HepG2 (cell line): Measurements from ENCODE around the gene SIK3. TPM values are rescaled to one million over a fixed set of nuclear protein-coding genes. Genes with fewer than 3 reads are reported as not detected.
A peak's percentile ranks its signal among the peaks of the same experiment; 100 is the strongest.

Experiments
- ATAC-seq: fragments of 200-7000 bp; cut with Tn5 transposase; 3 replicates; pipeline ENCODE4 v1.9.1; 2020; ENCODE audit warnings: mild to moderate bottlenecking, moderate library complexity
- BruUV-seq: library from RNA; stranded (reverse); fragments of 400-500 nt; replicated peaks from 2 replicates; lab custom pipeline; 2021; lab: Mats Ljungman, UMichigan
- CTCF ChIA-PET: fragments of 300-600 bp; formaldehyde crosslinking; extraction: SDS; loops from one replicate; lab custom pipeline; 2021; ENCODE audit warnings: low total read pairs, inconsistent platforms, low intra/inter-chr PET ratio; lab: Yijun Ruan, JAX
- POLR2A ChIA-PET: fragments of 350-600 bp; sonication (Branson Sonifier 250); formaldehyde crosslinking; loops from one replicate; lab custom pipeline; 2020; ENCODE audit warnings: antibody characterized with exemption, inconsistent platforms; lab: Yijun Ruan, JAX
- DNase-seq: peaks from one replicate; pipeline ENCODE4 v3.0.0-alpha.2; 2015; ENCODE audit warnings: low spot score
- FAIRE-seq: peaks from 3 replicates; lab custom pipeline; 2011; peaks lifted over from hg19 to GRCh38; lab: Jason Lieb, UNC
- H2AFZ ChIP-seq: one replicate; pipeline ENCODE4 v1.6.1; 2011; ENCODE audit warnings: low read length, inconsistent platforms
- H3K27ac ChIP-seq: fragments of 300-600 bp; 3 replicates; pipeline ENCODE4 v1.8.0; 2011; ENCODE audit warnings: mixed run types, mild to moderate bottlenecking, mixed read lengths, low read length, inconsistent platforms; ENCODE audit not compliant: insufficient read depth; ENCODE audit errors: extremely low read length
- H3K27me3 ChIP-seq, 2 experiments: fragments of 200-600 bp in 1 of 2; 2 replicates in 1 of 2; 3 replicates in 1 of 2; pipeline versions ENCODE4 v1.6.0 to v1.8.0; 2011; ENCODE audit warnings: low read length in 2 of 2, mild to moderate bottlenecking in 2 of 2, moderate library complexity in 2 of 2, inconsistent platforms in 1 of 2; ENCODE audit not compliant: insufficient read depth in 2 of 2, control insufficient read depth in 1 of 2
- H3K36me3 ChIP-seq, 2 experiments: fragments of 200-600 bp in 1 of 2; replicated peaks in 1 of 2; 2 replicates in 1 of 2; 3 replicates in 1 of 2; pipeline versions ENCODE4 v1.5.1 to v1.8.0; 2011; ENCODE audit warnings: low read length in 2 of 2, inconsistent platforms in 1 of 2; ENCODE audit not compliant: insufficient read depth in 2 of 2, control insufficient read depth in 1 of 2
- H3K4me1 ChIP-seq: 2 replicates; pipeline ENCODE4 v1.5.1; 2012; ENCODE audit warnings: low read length, inconsistent platforms; ENCODE audit not compliant: insufficient read depth
- H3K4me2 ChIP-seq: 2 replicates; pipeline ENCODE4 v1.6.0; 2011; ENCODE audit warnings: low read depth, low read length, inconsistent platforms
- H3K4me3 ChIP-seq, 3 experiments: fragments of 200-600 bp in 1 of 3; sonication (generic), shearing (Covaris generic) in 1 of 3; replicated peaks in 1 of 3; 2 replicates each; pipeline ENCODE4 v1.5.1; 2011 to 2016; ENCODE audit warnings: low read length in 3 of 3, inconsistent platforms in 2 of 3, low read depth in 2 of 3, mild to moderate bottlenecking in 2 of 3, control low read depth in 1 of 3, mixed read lengths in 1 of 3; ENCODE audit not compliant: insufficient read depth in 1 of 3
- H3K79me2 ChIP-seq: one replicate; pipeline ENCODE4 v1.6.1; 2011; ENCODE audit warnings: low read length, inconsistent platforms; ENCODE audit not compliant: insufficient read depth
- H3K9ac ChIP-seq: 2 replicates; pipeline ENCODE4 v1.6.0; 2011; ENCODE audit warnings: mild to moderate bottlenecking, low read depth, low read length, inconsistent platforms; ENCODE audit not compliant: insufficient read depth
- H3K9me3 ChIP-seq: 2 replicates; pipeline ENCODE4 v1.5.1; 2012; ENCODE audit warnings: mild to moderate bottlenecking, low read length
- H4K20me1 ChIP-seq: 2 replicates; pipeline ENCODE4 v1.6.0; 2011; ENCODE audit warnings: inconsistent platforms, mild to moderate bottlenecking, low read length, moderate library complexity; ENCODE audit not compliant: insufficient read depth
- AGO1 ChIP-seq: fragments of 200-400 bp; formaldehyde crosslinking; IDR thresholded peaks from 2 replicates; pipeline ENCODE4 v1.6.1; 2017; ENCODE audit warnings: mild to moderate bottlenecking, low read depth, low read length, moderate library complexity; ENCODE audit not compliant: poor library complexity, severe bottlenecking
- EP300 ChIP-seq, 3 experiments: sonication (generic) in 1 of 3; formaldehyde crosslinking in 1 of 3; IDR thresholded peaks; 2 replicates each; pipeline versions ENCODE4 v1.5.1 to v1.6.1; 2011 to 2020; ENCODE audit warnings: low read depth in 2 of 3, low read length in 2 of 3, borderline replicate concordance in 1 of 3, improper control_type of control experiment in 1 of 3, mild to moderate bottlenecking in 1 of 3, missing genetic modification reagents in 1 of 3, moderate library complexity in 1 of 3
- GABPA ChIP-seq, 2 experiments: IDR thresholded peaks; 2 replicates each; pipeline ENCODE4 v1.6.1; 2011 to 2016; ENCODE audit warnings: low read depth in 2 of 2, low read length in 1 of 2, missing biosample characterization in 1 of 2, missing genetic modification characterization in 1 of 2
- HOXA3 ChIP-seq: sonication (generic); formaldehyde crosslinking; IDR thresholded peaks from 2 replicates; pipeline ENCODE4 v1.5.0; 2020; ENCODE audit warnings: missing genetic modification reagents
- KDM6A ChIP-seq: IDR thresholded peaks from 2 replicates; pipeline ENCODE4 v1.6.1; 2016; ENCODE audit warnings: low read depth
- LCORL ChIP-seq, 2 experiments: fragments of 450-650 bp in 1 of 2; sonication (generic) in 1 of 2; formaldehyde crosslinking in 1 of 2; IDR thresholded peaks; 2 replicates each; pipeline versions ENCODE4 v1.5.0 to v1.6.1; 2017 to 2020; ENCODE audit warnings: antibody characterized with exemption in 1 of 2, missing genetic modification reagents in 1 of 2
- MED1 ChIP-seq: sonication (generic); formaldehyde crosslinking; IDR thresholded peaks from 2 replicates; pipeline ENCODE4 v1.4.0; 2020; ENCODE audit warnings: missing genetic modification reagents
- NR2F6 ChIP-seq, 2 experiments: IDR thresholded peaks; 2 replicates each; pipeline ENCODE4 v1.6.1; 2016; ENCODE audit warnings: antibody characterized with exemption in 1 of 2, mild to moderate bottlenecking in 1 of 2
- PAXIP1 ChIP-seq: sonication (generic); formaldehyde crosslinking; conservative IDR thresholded peaks from 2 replicates; pipeline ENCODE4 v1.4.0; 2020; ENCODE audit warnings: mild to moderate bottlenecking, missing genetic modification reagents, moderate library complexity
- POGZ ChIP-seq: sonication (generic); formaldehyde crosslinking; IDR thresholded peaks from 2 replicates; pipeline ENCODE4 v1.4.0; 2020; ENCODE audit warnings: mild to moderate bottlenecking, missing genetic modification reagents
- RELA ChIP-seq: sonication (generic); formaldehyde crosslinking; IDR thresholded peaks from 2 replicates; pipeline ENCODE4 v1.4.0; 2020; ENCODE audit warnings: missing genetic modification reagents
- TEAD3 ChIP-seq: optimal IDR thresholded peaks from 2 replicates; pipeline ENCODE3; 2016; ENCODE audit warnings: borderline replicate concordance
- TRIM22 ChIP-seq: fragments of 450-650 bp; IDR thresholded peaks from 2 replicates; pipeline ENCODE4 v1.6.1; 2017
- ZBTB25 ChIP-seq: IDR thresholded peaks from 2 replicates; pipeline ENCODE4 v1.6.1; 2018; ENCODE audit warnings: missing genetic modification reagents
- ZEB1 ChIP-seq: IDR thresholded peaks from 2 replicates; pipeline ENCODE4 v1.6.1; 2012; ENCODE audit warnings: mild to moderate bottlenecking, low read depth, inconsistent platforms; ENCODE audit not compliant: insufficient replicate concordance
- ZNF101 ChIP-seq: sonication (generic); formaldehyde crosslinking; IDR thresholded peaks from 2 replicates; pipeline ENCODE4 v1.4.0; 2020; ENCODE audit warnings: mild to moderate bottlenecking, low read depth, missing genetic modification reagents, borderline replicate concordance
- ZNF547 ChIP-seq: sonication (generic); formaldehyde crosslinking; IDR thresholded peaks from 2 replicates; pipeline ENCODE4 v1.5.1; 2020; ENCODE audit warnings: mild to moderate bottlenecking, missing genetic modification reagents
- ZNF550 ChIP-seq: sonication (generic); formaldehyde crosslinking; IDR thresholded peaks from 2 replicates; pipeline ENCODE4 v1.4.0; 2020; ENCODE audit warnings: mild to moderate bottlenecking, missing genetic modification reagents, borderline replicate concordance
- WGBS: methylation state at CpG from one replicate; pipeline ENCODE4 v1.1.6; 2017; ENCODE audit warnings: low lambda C conversion rate; 5-methylcytosine and 5-hydroxymethylcytosine counted together
- in situ Hi-C: cut with HindIII; loops from 2 replicates; pipeline ENCODE4 v1.10.0; 2017; ENCODE audit warnings: low pct_unique_long_range_greater_than_20kb; ENCODE audit not compliant: extremely low pct_ligation_motif_present
- intact Hi-C: fragments of 100-400 bp; cut with micrococcal nuclease; formaldehyde crosslinking; loops from one replicate; pipeline ENCODE4 v1.10.0; 2022; ENCODE audit not compliant: unreplicated experiment
- polyA plus RNA-seq, 8 experiments: library from polyadenylated mRNA; depleted of rRNA in 3 of 8; stranded (reverse) in 7 of 8; unstranded in 1 of 8; fragments of >200 nt; fragmentation: Illumina TruSeq in 4 of 8; extraction: Trizol in 4 of 8; gene quantifications; 2 replicates each; pipeline versions ENCODE4 v1.2.1 to v1.2.3, GENCODE V29; 2011 to 2016; ENCODE audit warnings: low read depth in 4 of 8, missing spikeins in 1 of 8, mixed read lengths in 1 of 8; ENCODE audit not compliant: insufficient read depth in 1 of 8
- total RNA-seq, 5 experiments: library from RNA; depleted of rRNA; stranded (reverse); fragments of >200 nt; fragmentation: Illumina TruSeq; extraction: Trizol; gene quantifications; 2 replicates each; pipeline ENCODE4 v1.2.3, GENCODE V29; 2016; ENCODE audit warnings: low read depth in 1 of 5

The SIK3 gene
- total and polyA plus RNA-seq, 2 of the 13 experiments (the other 11 are each of a cell fraction or from before 2014, with no cell fraction given) = 5.7 to 9.8 TPM

GRCh38 chr11:116928845-116929244 is 169.4 kb downstream of the SIK3 start:
- Histone ChIP-seq H2AFZ (no peak overlapping the region), H3K36me3 (peaks cover 5 to 25% of the 10 kb centered on the region in 2 experiments), H3K9me3 (no peaks in the 10 kb centered on the region), H3K4me2 (peak overlapping the region; percentile 72), H3K27ac (peak overlapping the region; percentile 83), H3K79me2 (no peaks in the 10 kb centered on the region), H4K20me1 (no peaks in the 10 kb centered on the region), H3K4me3 (peak overlapping the region in 2 of 3 experiments; percentile 38 to 48; a peak in 3 of 6 replicates), H3K27me3 (no peaks in the 10 kb centered on the region), H3K9ac (no peak overlapping the region), H3K4me1 (peaks cover 60% of the 10 kb centered on the region)
- peak; percentile 86 for ATAC-seq
- peak; percentile 72 for DNase-seq
- 20% methylated on average over 5 of the region's 5 CpGs for WGBS
- intact Hi-C loops (loop anchor here (2.0 to 10.0 kb wide), 2 partner anchors 96 to 168 kb away; no protein-coding TSS in a partner anchor), in situ Hi-C loops (no loop called here)
- CTCF ChIA-PET = no interaction called here
- peak; percentile 80 for FAIRE-seq
- BruUV-seq = no TSS peak
- POLR2A ChIA-PET = interaction anchor here (1.0 to 3.2 kb wide), 5 partner anchors 10 to 215 kb away, joined by 3 to 13 read pairs (median 6); partner anchors contain the start of genes APOA1 and PAFAH1B2
- TF ChIP-seq POGZ (CRISPR knock-in tag) (peak; percentile 44; the same call in 1 of the 2 replicates), LCORL (IDR thresholded peaks at IDR 0.05) (no peak), LCORL (CRISPR knock-in tag; IDR thresholded peaks at IDR 0.05) (peak; percentile 54; the same call in 1 of the 2 replicates), NR2F6 (IDR thresholded peaks at IDR 0.05) (peak; percentile 71), NR2F6 (CRISPR knock-in tag; IDR thresholded peaks at IDR 0.05) (peak; percentile 88), ZBTB25 (CRISPR knock-in tag) (no peak), TEAD3 (CRISPR knock-in tag) (peak; percentile 33), AGO1 (no peak), ZNF547 (CRISPR knock-in tag) (no peak), EP300 (IDR thresholded peaks at IDR 0.05; ENCODE audit: low read depth in 2 of 2, low read length in 2 of 2) (0 out of 4 replicates have a peak, but pooled peaks of 1 of the 2 experiments have one; percentile 45), EP300 (CRISPR knock-in tag; IDR thresholded peaks at IDR 0.05; ENCODE audit: borderline replicate concordance) (no peak), GABPA (IDR thresholded peaks at IDR 0.05; ENCODE audit: low read depth, low read length) (no peak), GABPA (CRISPR knock-in tag; IDR thresholded peaks at IDR 0.05; ENCODE audit: low read depth) (peak; percentile 61), HOXA3 (CRISPR knock-in tag) (0 out of 2 replicates have a peak, but pooled peaks have one; percentile 28), MED1 (CRISPR knock-in tag) (0 out of 2 replicates have a peak, but pooled peaks have one; percentile 38), ZNF550 (CRISPR knock-in tag) (no peak), TRIM22 (no peak), PAXIP1 (CRISPR knock-in tag) (peak; percentile 78), ZEB1 (no peak), RELA (CRISPR knock-in tag) (no peak), KDM6A (CRISPR knock-in tag) (0 out of 2 replicates have a peak, but pooled peaks have one; percentile 47), ZNF101 (no peak)
